Esophagus muscularis mucosa (tissue), 4 donors: ENCODE data around the gene MAD1L1.

Source experiments
- EP300 ChIP-seq: sonication (generic); formaldehyde crosslinking; IDR thresholded peaks from one replicate; pipeline ENCODE4 v1.6.1; 2017; ENCODE audit warnings: antibody characterized with exemption
- POLR2A ChIP-seq: fragments of 450-650 bp; IDR thresholded peaks from one replicate; pipeline ENCODE4 v1.6.1; 2017; ENCODE audit warnings: antibody characterized with exemption, moderate library complexity, mild to moderate bottlenecking, low read depth
- TF ChIP-seq, protein P1 (sequence below), 3 experiments: fragments of 200-600 bp in 2 of 3; fragments of 450-650 bp in 1 of 3; sonication (generic) in 2 of 3; IDR thresholded peaks; one replicate each; pipeline ENCODE4 v1.5.1; 2017 to 2019; ENCODE audit warnings: antibody characterized with exemption in 3 of 3, mild to moderate bottlenecking in 2 of 3, moderate library complexity in 1 of 3

DNA sequence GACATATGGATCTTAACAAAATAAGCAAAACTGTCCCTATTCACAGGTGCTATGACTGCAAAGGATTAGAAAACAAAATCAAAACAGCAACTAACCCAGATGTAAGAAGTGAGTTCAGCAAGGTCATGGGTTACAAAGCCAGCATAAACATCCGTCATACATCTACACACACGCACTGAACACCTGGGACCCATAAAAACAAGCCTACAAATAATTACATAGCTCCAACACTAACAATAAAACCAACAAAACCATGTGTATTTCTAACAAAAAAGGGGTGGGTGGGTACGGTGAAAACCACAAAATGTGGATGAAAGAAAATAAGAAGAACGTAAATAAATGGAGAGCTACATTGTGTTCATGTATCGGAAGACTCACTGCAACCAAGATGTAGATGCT, 305.8 kb downstream of the MAD1L1 start:
- TF ChIP-seq, protein P1, sequence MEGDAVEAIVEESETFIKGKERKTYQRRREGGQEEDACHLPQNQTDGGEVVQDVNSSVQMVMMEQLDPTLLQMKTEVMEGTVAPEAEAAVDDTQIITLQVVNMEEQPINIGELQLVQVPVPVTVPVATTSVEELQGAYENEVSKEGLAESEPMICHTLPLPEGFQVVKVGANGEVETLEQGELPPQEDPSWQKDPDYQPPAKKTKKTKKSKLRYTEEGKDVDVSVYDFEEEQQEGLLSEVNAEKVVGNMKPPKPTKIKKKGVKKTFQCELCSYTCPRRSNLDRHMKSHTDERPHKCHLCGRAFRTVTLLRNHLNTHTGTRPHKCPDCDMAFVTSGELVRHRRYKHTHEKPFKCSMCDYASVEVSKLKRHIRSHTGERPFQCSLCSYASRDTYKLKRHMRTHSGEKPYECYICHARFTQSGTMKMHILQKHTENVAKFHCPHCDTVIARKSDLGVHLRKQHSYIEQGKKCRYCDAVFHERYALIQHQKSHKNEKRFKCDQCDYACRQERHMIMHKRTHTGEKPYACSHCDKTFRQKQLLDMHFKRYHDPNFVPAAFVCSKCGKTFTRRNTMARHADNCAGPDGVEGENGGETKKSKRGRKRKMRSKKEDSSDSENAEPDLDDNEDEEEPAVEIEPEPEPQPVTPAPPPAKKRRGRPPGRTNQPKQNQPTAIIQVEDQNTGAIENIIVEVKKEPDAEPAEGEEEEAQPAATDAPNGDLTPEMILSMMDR (IDR thresholded peaks at IDR 0.05), result no peak
- TF ChIP-seq EP300 (no peak), POLR2A (no peak)
